HK-2 (cell line): ENCODE results near the gene PKNOX2.

Experiments used
- DNase-seq: peaks from one replicate; pipeline ENCODE4 v3.0.0-alpha.2; 2018; ENCODE audit not compliant: unreplicated experiment

Gene PKNOX2

DNA sequence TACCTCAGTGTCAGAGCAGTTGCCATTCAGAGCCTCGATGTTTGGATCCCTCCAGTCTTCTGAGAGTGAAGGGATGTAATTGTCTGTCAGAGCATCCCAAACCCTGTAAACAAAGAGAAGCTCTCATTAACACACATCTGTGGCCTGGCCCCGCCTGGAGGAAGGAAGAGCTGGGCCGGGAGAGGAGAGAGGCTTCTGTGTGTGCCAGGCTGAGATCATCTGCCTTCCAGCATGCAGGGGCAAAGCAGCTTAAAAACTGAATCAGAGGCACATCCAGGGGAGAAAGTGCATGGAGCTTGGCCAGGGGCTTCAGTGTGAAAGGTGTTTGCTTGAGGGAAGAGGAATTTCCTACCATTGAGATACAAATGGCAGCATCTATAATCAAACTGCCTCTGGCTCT lies 317.0 kb downstream of the PKNOX2 start:
- DNase-seq = no peak
